HG03378 (cell line): Measurements from ENCODE around the gene HMGA1.

Experiments
- ATAC-seq: cut with Tn5 transposase; IDR thresholded peaks from one replicate; pipeline ENCODE4 v1.9.1; 2021; ENCODE audit warnings: mild to moderate bottlenecking, moderate library complexity; ENCODE audit not compliant: unreplicated experiment

HMGA1 gene, protein sequence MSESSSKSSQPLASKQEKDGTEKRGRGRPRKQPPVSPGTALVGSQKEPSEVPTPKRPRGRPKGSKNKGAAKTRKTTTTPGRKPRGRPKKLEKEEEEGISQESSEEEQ

GRCh38 chr6:34236443-34237315 is at the start of gene HMGA1:
Gene HMGA1 (plus strand): TSS chr6:34236873. CDS start chr6:34240781, 3,908 bp downstream.
- peak; percentile 45 for ATAC-seq

DNA sequence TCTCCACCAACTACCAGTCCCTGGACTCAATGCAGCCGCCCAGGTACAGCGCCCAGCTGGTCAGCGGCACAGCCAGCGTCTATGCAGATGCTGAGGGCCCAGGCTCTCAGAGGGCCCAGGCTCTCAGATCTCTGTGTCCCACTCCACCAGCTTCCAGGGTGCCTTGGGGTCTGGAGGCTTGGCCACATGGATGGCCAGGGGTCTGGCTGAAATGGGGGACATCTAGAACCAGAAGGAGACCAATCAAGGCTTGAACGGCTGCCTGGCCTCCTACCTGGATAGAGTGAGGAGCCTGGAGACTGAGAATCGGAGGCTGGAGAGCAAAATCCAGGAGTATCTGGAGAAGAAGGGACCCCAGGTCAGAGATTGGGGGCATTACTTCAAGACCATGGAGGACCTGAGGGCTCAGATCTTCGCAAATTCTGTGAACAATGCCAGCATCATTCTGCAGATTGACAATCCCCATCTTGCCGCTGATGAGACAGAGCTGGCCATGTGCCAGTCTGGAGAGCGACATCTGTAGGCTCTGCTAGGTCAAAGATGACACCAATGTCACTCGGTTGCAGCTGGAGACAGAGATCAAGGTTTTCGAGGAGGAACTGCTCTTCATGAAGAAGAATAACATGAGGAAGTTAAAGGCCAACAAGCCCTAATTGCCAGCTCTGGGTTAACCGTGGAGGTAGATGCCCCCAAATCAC is 46.7 kb upstream of the HMGA1 start:
- ATAC-seq: no peak

- no peak for ATAC-seq
Measured at GRCh38 chr6:34190504-34191122, 46.1 kb upstream of the HMGA1 start.

DNA sequence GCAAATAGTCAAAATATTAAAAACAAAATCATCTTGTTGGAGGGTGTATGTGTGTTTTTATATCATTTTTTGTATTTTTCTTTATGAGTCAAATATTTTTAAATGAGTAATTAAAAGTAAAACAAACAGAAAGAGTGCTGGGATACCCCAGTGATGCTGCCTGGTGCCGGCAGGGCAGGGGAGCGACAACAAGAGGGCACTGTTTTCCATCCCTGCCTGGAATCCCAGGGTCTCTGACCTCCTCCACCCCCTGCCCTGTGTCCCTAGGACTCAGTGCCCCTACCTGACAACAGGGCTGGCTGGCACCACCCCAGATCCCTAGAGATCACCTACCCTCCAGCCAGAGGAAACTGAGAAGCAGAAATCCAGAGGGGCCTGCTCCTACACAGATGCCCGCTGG is 41.9 kb upstream of the HMGA1 start:
- no peak for ATAC-seq

DNA sequence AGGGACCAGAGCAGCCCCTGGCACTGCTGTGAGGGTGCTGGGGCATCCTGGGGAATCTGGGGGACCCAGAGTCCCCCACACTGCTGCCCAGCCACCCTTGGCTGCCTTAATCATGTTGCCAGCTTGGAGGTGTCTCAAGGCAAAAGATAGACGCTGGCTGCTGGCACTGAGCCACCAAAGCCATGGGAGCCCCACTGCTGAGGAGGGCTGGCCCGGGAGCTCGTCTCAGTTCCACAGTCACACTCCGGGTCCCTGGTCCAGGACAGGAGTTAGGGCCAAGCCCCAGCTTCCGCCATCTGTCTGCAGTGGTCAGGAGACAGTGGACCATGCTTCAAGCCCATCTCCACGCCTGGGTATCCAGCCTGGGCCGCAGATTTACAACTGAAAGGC is 41.0 kb upstream of the HMGA1 start:
- no peak for ATAC-seq

DNA sequence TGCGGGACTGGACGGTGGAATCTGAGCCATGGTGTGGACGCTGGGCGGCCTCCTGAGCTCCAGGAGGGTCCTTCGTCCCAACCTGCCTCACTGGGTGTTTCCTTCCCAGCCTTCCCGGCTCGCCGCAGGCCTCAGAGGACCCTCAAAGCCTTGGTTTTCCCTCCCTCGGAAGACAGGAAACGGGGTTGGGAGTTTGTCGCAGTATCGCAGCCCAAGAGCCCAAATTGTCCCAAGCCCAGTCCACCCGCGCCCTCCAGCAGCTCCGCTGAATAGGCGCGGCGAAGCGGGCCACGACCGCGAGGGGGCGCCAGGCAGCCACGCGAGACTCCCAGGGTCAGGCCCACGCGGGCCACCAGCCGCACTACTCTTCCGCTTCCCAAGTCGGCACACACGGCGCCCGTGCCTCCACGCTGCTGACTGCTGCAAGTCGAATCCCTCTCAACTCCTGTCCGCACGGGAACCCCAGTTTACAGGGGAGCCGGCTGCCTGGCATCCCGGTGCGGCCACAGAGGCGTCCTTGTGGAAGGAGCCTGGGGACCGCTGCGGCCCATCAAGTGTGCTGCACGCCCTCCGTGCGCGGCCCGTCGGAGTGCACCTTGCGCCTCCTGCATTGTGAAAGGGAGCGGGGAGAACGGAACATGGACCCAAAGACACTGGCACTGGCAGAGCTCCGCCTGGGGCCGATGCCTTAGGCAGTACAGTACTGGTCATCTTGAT is 40.4 kb upstream of the HMGA1 start:
- ATAC-seq: no peak

DNA sequence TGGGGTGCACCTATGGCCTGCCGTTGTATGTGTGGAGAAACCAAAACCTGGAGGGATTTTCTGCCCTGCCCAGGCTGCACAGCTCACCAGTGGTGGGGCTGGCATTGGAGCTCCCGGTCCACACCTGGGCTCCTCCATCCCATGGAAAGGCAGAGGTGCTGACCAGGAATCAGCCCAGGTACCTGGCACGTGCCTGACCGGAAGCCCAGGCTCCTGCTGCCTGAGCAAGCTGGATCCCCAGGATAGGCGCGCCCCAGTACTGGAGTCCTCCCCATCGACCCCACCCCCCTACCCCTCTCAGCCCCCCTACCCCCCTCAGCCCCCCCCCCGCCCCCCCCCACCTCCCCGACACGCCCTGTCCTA is 39.9 kb upstream of the HMGA1 start:
- no peak for ATAC-seq

- no peak for ATAC-seq
Measured at GRCh38 chr6:34200340-34200971, 36.2 kb upstream of the HMGA1 start.

DNA sequence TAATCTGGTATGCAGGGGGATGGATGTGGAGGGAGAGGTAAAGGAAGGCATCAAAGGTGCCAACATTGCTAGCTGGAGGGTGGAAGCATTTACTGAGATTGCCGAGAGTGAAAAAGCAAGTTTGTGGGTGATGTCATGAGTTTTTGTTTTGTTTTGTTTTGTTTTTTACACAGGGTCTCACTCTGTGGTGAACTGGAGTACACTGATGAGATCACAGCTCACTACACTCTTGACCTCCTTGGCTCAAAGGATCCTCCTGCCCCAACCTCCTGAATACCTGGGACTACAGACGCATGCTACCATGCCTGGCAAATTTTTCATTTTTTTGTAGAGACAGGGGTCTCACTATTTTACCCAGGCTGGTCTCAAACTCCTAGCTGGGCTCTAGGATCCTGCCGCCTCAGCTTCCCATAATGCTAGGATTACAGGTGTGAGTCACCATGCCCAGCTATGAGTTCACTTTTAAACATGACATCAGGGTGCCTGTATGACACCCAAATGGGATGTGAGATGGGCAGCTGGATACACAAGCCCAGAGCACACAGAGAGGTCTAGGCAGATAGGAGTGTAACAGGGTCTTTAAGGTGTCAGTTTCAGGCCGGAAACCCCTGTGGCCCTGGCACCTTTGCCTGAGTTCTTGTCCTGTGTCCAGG is 35.1 kb upstream of the HMGA1 start:
- ATAC-seq: no peak

DNA sequence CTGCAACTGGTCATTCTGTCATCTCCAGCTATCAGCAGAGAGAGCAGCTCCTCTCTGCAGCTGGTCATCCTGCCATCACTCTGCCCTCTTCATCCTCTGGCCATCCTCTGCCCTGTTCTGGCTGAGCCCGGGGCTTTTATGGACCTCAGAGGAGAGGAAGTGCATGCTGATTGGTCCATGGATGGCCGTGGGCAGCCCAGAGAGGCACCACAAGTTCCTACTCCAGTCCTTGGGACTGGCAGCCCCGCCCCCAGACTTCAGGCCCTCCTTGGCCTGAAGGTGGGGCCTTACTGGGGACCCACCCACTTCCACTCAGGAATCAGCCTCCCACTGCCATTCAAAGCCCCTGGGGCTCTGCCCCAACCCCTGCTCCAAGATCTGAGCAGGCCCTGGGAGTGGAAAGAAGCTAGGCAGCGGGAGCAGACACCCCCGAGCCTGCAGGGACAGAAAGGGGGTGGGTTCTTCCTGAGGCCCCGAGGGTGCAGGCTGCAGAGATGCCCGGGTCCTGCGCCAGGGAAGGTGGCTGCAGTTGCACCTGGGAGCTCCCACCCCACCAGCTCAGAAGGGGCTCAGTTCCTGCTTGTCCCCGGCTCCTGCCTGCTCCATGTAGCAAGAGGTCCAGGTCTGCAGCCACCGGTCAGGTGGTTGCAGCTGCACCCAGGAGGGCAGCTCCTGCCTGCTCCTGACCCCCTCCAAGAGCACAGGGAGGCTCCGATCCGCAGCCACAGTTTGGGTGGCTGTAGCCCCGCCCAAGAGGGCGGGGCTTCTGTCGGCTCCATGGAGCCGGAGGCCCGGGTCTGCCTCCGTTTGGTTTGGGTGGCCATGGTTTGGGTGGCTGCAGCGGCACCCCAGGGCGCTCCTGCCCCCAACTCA is 34.1 kb upstream of the HMGA1 start:
- ATAC-seq: no peak

DNA sequence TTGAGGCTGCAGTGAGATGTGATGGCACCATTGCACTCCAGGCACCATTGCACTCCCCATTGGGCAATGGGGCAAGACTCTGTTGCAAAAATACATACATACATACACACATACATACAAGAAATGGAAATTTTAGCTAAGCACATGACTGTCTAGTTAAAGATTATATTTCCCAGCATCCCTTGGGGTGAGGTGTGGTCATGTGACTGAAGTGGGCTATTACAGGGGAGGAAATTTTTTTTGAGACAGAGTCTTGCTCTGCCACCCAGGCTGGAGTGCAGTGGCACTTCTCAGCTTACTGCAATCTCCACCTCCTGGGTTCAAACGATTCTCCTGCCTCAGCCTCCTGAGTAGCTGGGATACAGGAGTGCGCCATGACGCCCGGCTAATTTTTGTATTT is 32.0 kb upstream of the HMGA1 start:
- no peak for ATAC-seq

DNA sequence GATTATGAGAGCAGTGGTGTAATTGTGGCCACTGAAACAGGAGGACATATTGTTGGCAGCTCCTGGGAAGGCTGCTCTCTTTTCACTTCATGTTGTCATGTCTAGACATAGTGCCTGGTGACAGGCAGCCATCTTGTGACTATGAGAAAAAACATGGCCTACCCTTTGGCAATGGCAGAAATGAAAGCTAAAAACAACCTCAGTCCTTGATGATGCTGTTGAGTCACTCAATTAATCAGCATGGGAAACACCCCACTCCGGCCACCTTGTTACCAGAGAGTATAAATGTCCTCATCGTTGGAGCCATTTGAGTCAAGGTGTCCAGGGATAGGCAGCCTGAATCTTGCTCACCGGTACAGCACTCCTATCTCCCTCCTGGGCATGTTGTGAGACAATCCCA is 31.2 kb upstream of the HMGA1 start:
- ATAC-seq: no peak

GRCh38 chr6:34205916-34206315 is 30.8 kb upstream of the HMGA1 start:
- ATAC-seq: no peak

- no peak for ATAC-seq
Measured at GRCh38 chr6:34206726-34207125, 29.9 kb upstream of the HMGA1 start.

DNA sequence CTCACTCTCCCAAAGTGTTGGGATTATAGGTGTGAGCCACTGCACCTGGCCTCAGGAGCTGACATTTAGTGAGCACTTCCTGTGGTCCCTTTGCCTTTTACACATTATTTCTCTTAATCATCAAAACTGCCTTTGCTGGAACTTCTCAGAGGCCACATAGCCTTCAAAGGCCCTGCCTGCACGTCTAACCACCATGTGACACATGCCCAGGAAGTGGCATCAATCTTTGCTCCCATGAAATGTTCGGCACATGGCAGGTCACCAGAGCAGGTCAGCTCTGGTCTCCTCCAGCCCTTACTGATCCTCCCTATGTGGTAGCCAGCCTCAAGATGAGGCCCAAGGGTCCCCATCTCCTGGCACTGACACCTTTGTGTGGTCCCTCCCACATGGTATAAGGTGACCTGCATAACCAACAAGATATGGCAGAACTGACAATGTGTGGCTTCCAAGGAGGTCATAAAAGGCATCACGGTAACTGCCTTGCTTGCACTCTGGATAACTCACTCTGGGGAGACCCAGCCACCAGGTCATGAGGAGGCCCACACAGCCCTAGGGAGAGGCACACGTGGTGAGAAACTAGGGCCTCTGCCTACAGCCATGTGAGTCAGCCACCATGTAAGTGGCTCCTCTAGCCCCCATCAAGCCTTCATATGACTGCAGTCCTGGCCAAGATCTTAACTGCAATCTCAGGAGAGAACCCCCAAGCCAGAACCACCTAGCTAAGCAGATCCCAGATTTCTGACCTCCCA is 28.8 kb upstream of the HMGA1 start:
- ATAC-seq: no peak

- no peak for ATAC-seq
Measured at GRCh38 chr6:34213772-34214171, 22.9 kb upstream of the HMGA1 start.

DNA sequence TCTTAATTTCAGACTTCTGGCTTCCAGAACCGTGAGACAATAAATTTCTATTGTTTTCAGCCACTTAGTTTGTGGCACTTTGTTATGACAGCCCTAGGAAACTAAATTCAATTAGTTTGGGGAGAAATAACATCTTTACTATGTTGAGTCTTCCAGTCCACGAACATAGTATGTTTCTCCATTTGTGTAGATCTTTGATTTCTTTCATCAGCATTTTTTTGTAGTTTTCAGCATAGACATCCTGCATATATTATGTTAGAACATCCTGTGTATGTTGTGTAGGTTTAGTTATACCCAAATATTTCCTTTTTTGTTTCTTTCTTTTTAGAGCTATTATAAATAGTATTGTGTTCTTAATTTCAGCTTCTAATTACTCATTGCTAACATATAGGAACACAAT is 18.0 kb upstream of the HMGA1 start:
- no peak for ATAC-seq

- no peak for ATAC-seq
Measured at GRCh38 chr6:34223381-34223955, 13.2 kb upstream of the HMGA1 start.
